Brain microvascular endothelial cell (primary cell): Measurements from ENCODE around the gene PCMT1.
A peak's percentile ranks its signal among the peaks of the same experiment; 100 is the strongest.

ENCODE experiments used
- DNase-seq: peaks from one replicate; pipeline ENCODE4 v3.0.0-alpha.2; 2020
- H3K27ac ChIP-seq: fragments of 250-450 bp; sonication (Bioruptor Pico); 2 replicates; pipeline ENCODE4 v1.5.1; 2020; ENCODE audit warnings: mild to moderate bottlenecking, moderate library complexity
- H3K27me3 ChIP-seq: fragments of 250-450 bp; sonication (Bioruptor Pico); replicated peaks from 2 replicates; pipeline ENCODE4 v1.5.1; 2020; ENCODE audit warnings: mild to moderate bottlenecking
- H3K36me3 ChIP-seq: fragments of 250-450 bp; sonication (Bioruptor Pico); replicated peaks from 2 replicates; pipeline ENCODE4 v1.5.1; 2020; ENCODE audit warnings: mild to moderate bottlenecking
- H3K4me3 ChIP-seq: 2 replicates; pipeline ENCODE4 v1.5.1; 2011; ENCODE audit warnings: low read depth, mild to moderate bottlenecking, control low read depth, low read length, moderate library complexity
- in situ Hi-C: cut with HindIII; loops from 2 replicates; pipeline ENCODE4 v1.10.0; 2017; ENCODE audit warnings: low sequenced_read_pairs, low pct_ligation_motif_present
- TF ChIP-seq, protein P1 (sequence below): IDR thresholded peaks from 2 replicates; pipeline ENCODE4 v1.5.1; 2011; ENCODE audit warnings: low read depth, mild to moderate bottlenecking, moderate library complexity, low read length, control low read depth, inconsistent platforms; ENCODE audit errors: missing control alignments

The PCMT1 gene

DNA sequence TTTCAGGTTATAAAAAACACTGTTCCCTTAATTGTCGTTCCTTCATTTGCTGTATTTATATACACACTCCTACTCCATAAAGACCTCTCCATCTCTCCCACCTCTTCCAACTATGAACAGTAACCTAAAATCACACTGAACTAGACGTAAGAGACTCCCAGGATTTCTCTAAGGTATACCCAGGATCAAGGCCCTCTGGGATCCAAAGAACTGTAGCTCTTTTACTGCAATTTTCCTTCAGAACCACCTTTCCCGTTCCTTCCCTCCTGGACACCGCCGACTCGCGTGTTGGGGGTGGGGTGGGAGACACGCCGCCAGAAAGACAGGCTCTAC lies 32.3 kb upstream of the PCMT1 start:
- Histone ChIP-seq H3K36me3 (no peaks in the 10 kb centered on the region), H3K4me3 (peak overlapping the region; percentile 93), H3K27ac (peak overlapping the region; percentile 95), H3K27me3 (no peaks in the 10 kb centered on the region)
- in situ Hi-C loops: no loop called here
- TF ChIP-seq, protein P1, sequence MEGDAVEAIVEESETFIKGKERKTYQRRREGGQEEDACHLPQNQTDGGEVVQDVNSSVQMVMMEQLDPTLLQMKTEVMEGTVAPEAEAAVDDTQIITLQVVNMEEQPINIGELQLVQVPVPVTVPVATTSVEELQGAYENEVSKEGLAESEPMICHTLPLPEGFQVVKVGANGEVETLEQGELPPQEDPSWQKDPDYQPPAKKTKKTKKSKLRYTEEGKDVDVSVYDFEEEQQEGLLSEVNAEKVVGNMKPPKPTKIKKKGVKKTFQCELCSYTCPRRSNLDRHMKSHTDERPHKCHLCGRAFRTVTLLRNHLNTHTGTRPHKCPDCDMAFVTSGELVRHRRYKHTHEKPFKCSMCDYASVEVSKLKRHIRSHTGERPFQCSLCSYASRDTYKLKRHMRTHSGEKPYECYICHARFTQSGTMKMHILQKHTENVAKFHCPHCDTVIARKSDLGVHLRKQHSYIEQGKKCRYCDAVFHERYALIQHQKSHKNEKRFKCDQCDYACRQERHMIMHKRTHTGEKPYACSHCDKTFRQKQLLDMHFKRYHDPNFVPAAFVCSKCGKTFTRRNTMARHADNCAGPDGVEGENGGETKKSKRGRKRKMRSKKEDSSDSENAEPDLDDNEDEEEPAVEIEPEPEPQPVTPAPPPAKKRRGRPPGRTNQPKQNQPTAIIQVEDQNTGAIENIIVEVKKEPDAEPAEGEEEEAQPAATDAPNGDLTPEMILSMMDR: no peak
- no peak for DNase-seq

DNA sequence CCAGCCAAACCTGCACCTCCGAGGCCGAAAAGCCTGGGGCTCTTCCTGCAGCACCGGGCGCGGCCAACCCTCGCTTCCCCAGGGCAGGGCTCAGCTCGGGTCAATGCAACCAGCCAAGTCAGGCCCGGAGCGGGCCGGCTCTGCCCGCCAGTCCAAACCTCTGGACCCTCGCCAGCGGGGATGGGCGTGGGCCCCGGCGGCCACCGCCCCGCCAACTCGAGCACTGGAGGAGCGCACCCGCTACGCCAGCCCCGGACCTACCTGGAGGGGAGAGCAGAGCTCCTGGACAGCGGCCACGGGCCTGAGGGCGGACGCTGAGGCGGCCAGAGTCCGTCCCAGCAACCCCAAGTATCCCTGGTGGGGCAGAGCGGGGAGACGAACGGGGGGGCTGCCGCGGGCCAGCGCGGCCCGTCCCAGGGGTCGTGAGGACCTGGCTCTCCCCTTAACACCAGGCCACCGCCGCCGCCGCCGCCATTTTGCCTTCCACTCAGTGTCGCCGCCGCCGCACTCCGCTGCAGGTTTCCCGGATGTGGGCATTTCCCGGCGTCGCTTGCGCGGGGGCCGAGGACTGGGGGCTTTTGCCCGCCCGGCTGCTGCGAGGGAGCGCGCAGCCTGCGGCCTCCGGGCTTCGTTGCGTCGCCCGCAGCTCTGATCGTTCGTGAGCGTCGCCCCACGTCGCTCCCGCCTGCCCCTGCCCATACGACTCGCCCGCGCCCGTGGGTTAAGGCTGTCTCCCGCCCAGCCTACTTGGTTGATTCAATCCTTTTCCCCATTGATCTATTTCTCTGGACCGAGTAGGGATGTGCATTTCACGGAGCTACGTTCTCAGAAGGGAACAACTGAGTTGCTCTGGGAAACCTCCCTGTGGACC lies 31.7 kb upstream of the PCMT1 start, which contains the start of gene LATS1:
LATS1 (minus strand) TSS at position 514 of the 871 bp plus-strand sequence. CDS start 15,975 bp downstream, outside the sequence.
- Histone ChIP-seq H3K27ac (peak within 1 kb of the TSS; percentile 95), H3K4me3 (peak within 1 kb of the TSS; percentile 93), H3K36me3 (no peaks in the 10 kb centered on the region), H3K27me3 (no peaks in the 10 kb centered on the region)
- TF ChIP-seq, protein P1: no peak
- peak; percentile 70 for DNase-seq
- in situ Hi-C loops: no loop called here

DNA sequence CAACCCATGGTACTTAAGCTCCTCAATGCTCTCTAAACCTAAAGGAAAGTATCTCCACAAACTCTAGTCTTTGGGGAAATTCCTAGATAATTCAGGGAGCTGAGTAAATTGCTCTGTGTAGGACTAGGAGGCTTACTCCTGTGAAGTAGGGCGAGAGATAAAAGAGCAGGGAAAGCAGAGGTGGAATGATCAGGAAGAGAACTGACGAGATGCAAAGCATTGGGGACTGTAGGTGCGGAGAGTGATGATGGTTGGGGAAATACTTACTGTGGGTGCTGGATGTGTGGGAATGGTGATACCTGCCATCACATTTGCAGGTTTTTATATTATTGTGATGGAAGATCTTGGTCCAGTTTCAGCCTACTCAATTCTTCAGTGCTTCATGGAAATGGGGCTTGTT lies 30.0 kb upstream of the PCMT1 start:
- TF ChIP-seq, protein P1: no peak
- no peak overlapping the region for H3K27ac ChIP-seq
- in situ Hi-C loops: no loop called here
- no peak overlapping the region for H3K4me3 ChIP-seq
- DNase-seq: no peak
- H3K27me3 ChIP-seq: no peaks in the 10 kb centered on the region
- no peaks in the 10 kb centered on the region for H3K36me3 ChIP-seq

DNA sequence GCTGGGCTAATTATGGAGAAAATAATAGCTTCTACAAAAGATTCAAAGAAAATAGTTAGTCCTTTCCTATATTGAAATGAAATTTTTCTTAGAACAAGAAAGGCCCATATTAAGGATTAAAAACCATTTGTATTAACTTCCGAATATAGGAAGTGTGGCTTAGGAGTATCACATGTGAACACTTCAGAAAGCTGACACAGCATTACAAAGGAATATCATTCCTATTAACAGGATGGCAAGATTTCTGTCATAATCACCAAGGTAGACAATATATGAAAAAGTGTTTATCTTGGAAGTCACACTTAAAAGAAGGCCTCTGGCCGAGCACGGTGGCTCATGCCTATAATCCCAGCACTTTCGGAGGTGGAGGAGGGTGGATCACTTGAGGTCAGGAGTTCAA lies 26.3 kb upstream of the PCMT1 start:
- Histone ChIP-seq H3K27ac (no peak overlapping the region), H3K27me3 (no peaks in the 10 kb centered on the region), H3K4me3 (no peak overlapping the region), H3K36me3 (peaks cover 7% of the 10 kb centered on the region)
- in situ Hi-C loops: no loop called here
- TF ChIP-seq, protein P1: no peak
- DNase-seq: no peak

DNA sequence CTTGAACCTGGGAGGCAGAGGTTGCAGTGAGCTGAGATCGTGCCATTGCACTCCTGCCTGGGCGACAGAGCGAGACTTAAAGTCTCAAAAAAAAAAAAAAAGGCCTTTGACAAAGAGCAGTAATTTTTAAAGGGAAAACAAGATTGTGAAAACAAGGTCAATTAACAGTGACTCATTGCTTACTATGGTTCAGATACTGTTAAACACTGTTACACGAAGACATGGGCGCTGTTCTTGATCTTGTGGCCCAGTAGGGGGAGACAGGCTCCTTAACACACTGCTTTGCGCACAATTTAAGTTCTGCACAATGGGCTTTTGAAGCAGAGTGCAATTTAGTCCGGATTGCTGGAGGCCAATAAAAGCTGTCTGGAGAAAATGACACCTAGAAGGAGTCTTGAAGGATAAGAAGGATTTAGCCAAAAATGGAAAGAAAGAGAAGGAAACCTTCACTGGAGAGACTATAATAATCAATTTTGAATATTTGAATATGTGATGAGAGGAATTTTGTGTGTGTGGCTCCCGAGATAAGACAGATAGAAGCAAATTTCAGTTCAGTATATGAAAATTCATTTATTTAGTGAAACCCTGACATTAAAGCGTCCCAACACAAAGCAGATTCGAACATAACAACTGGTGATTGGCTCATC lies 25.6 kb upstream of the PCMT1 start:
- TF ChIP-seq, protein P1: peak; percentile 93
- in situ Hi-C loops: no loop called here
- peak; percentile 69 for DNase-seq

More for the DNA sequence above, 25.6 kb upstream of the PCMT1 start:
- no peaks in the 10 kb centered on the region for H3K27me3 ChIP-seq
- H3K27ac ChIP-seq: no peak overlapping the region
- H3K36me3 ChIP-seq: peaks cover 12% of the 10 kb centered on the region
- H3K4me3 ChIP-seq: no peak overlapping the region
